A549 treated with AZD9567 at 1 μM for 4 hours (cell line): ENCODE measurements around the gene FAM98C. TPM values are rescaled to one million over a fixed set of nuclear protein-coding genes. Genes with fewer than 3 reads are reported as not detected.

Experiments used
- total RNA-seq: library from RNA; stranded (reverse); fragments of 200-300 nt; extraction: Qiagen RNA extraction; gene quantifications from 5 replicates; pipeline ENCODE4 v1.2.3, GENCODE V29; 2022; ENCODE audit not compliant: insufficient read depth

The FAM98C gene
- total RNA-seq = 4.7 to 26.7 TPM (median 24.0 TPM) in 5 replicates

GRCh38 chr19:38402967-38403674 is at the start of gene FAM98C:
Gene FAM98C, plus strand, starts transcription at chr19:38403093. Its CDS starts 61 bp downstream, at chr19:38403154.

DNA sequence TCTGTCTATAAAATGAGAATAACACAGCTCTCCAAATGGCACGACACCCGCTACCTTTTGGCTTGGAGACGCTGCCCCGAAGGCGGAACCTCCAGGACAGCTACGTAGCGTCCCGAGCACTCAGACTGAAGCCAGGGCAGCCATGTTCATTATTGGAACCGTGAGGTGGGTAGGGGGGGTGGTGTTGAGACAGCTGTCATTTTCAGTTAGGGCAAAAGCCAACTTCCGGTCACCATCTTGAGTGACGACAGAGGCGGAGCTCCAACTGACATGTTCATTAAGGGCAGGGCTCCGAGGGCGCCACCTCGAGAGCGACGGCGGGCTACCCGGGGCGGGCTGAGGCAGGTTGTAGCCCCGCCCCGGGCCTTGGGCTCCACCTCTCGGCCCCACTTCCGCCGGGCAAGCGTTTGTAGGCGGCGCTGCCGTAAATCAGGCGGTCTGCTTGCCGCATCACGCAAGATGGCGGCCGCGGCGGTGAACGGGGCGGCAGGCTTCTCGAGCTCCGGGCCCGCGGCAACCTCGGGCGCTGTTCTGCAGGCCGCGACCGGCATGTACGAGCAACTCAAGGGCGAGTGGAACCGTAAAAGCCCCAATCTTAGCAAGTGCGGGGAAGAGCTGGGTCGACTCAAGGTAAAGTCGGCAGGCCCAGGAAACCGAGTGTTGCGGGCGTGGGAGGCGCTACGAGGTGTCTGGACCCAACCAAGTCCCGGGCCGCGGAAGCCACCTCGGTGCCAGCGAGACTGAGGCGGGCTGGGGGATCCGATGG is 28.4 kb upstream of the FAM98C start, which contains the start of gene PSMD8:
TSS of gene PSMD8 (plus strand) at position 240 of the 766 bp plus-strand sequence. CDS start at position 271, 31 bp downstream.

DNA sequence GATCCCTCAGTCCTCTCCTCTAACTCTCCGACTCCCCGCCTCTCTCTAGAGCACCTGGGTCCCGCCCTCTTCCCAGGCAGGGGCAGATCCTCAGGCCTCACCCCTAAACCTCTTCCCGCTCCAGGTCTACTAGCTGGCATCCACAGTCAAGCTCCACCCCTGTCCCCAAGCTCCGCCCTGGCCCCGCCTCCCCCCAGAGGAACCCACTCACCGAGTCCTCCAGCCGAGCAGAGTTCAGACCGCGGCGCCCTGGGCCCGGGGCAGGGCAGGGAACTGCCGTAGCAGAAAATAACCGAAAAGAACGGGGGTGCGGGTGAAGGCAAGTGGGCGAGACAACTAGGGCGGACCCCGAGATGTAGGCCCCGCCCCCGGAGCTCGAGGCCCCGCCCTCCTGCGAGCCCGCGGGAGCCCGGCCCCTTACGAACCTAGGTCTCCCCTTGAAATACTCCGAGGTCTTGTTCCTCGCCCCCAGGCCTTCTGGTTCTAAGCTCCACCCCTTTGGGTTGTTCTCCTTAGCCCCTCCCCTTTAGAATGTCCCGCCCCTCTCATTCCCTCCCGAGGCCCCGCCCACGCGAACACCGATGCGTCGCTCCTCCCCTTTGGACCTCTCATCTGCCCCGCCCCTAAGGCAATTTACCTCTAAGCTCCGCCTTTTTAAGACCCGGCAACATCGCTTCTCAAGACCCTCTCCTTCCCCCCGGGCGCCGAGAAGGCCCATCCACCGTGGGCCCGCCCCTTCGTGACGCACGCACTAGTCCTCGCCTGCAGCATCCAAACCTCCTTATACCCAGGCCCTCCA is 15.1 kb upstream of the FAM98C start, which contains the start of gene GGN:
TSS of gene GGN (minus strand) at position 485 of the 799 bp plus-strand sequence. CDS start 773 bp downstream, outside the sequence.

GRCh38 chr19:38388349-38389100 is 14.4 kb upstream of the FAM98C start, which contains the start of gene SPRED3:
Gene SPRED3, plus strand, starts transcription at chr19:38388697. Its CDS starts 1,606 bp downstream, at chr19:38390303.

GRCh38 chr19:38425810-38426466 is 23.0 kb downstream of the FAM98C start, which contains the start of gene RASGRP4:
Gene RASGRP4, minus strand, starts transcription at chr19:38426219. Its CDS starts 128 bp downstream, at chr19:38426091.

GRCh38 chr19:38433268-38433733 is 30.4 kb downstream of the FAM98C start, which contains the start of gene RYR1:
Gene RYR1, plus strand, starts transcription at chr19:38433691. Its CDS starts 139 bp downstream, at chr19:38433830.

Other genes starting within 250 kb of the FAM98C start
- gene DPF1, start 178.9 kb upstream of the FAM98C start, total RNA-seq = 3.9 to 5.4 TPM (median 4.7 TPM) in 5 replicates
- gene PPP1R14A, start 146.7 kb upstream of the FAM98C start, total RNA-seq = 54.7 to 110 TPM (median 98.3 TPM) in 5 replicates
- gene SPINT2, start 138.5 kb upstream of the FAM98C start, total RNA-seq = 239 to 344 TPM (median 322 TPM) in 5 replicates
- gene C19orf33, start 98.8 kb upstream of the FAM98C start, total RNA-seq = 638 to 747 TPM (median 679 TPM) in 5 replicates
- 106 to 136 TPM (median 132 TPM) in 5 replicates for gene YIF1B, start 87.1 kb upstream of the FAM98C start, total RNA-seq
- gene KCNK6, start 83.2 kb upstream of the FAM98C start, total RNA-seq = 4.3 to 7.1 TPM (median 4.7 TPM) in 5 replicates
- 1.2 to 1.6 TPM (median 1.4 TPM) in 4 of 5 replicates, not detected in the other for gene CATSPERG, start 67.3 kb upstream of the FAM98C start, total RNA-seq
- 473 to 538 TPM (median 504 TPM) in 5 replicates for gene PSMD8, start 28.5 kb upstream of the FAM98C start, total RNA-seq
- gene GGN, start 15.1 kb upstream of the FAM98C start, total RNA-seq = 0.30 to 0.63 TPM (median 0.43 TPM) in 4 of 5 replicates, not detected in the other
- 0.53 to 3.0 TPM (median 2.5 TPM) in 5 replicates for gene SPRED3, start 14.4 kb upstream of the FAM98C start, total RNA-seq
- gene RASGRP4, start 23.1 kb downstream of the FAM98C start, total RNA-seq = 0.03 to 0.17 TPM (median 0.11 TPM) in 4 of 5 replicates, not detected in the other
- 2.8 to 6.2 TPM (median 5.2 TPM) in 5 replicates for gene RYR1, start 30.6 kb downstream of the FAM98C start, total RNA-seq
- gene MAP4K1, start 214.9 kb downstream of the FAM98C start, total RNA-seq = 0.78 to 1.1 TPM (median 1.1 TPM) in 4 of 5 replicates, not detected in the other
- gene EIF3K, start 216.1 kb downstream of the FAM98C start, total RNA-seq = 645 to 1,052 TPM (median 725 TPM) in 5 replicates
- gene ACTN4, start 244.6 kb downstream of the FAM98C start, total RNA-seq = 1,033 to 1,160 TPM (median 1,098 TPM) in 5 replicates